Measurements from ENCODE around the gene RSPH1.

GRCh38 chr21:42503711-42504110 is 7.7 kb upstream of the RSPH1 start:
- TF ChIP-seq CTCF (IDR thresholded peaks at IDR 0.05; ENCODE audit: low read depth, low read length, missing input control) (no peak), SP1 (IDR thresholded peaks at IDR 0.05) (no peak)
- TF ChIP-seq, protein P1, sequence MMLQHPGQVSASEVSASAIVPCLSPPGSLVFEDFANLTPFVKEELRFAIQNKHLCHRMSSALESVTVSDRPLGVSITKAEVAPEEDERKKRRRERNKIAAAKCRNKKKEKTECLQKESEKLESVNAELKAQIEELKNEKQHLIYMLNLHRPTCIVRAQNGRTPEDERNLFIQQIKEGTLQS (IDR thresholded peaks at IDR 0.05) = no peak
